Measurements from ENCODE around the gene PCNX3.

The PCNX3 gene

DNA sequence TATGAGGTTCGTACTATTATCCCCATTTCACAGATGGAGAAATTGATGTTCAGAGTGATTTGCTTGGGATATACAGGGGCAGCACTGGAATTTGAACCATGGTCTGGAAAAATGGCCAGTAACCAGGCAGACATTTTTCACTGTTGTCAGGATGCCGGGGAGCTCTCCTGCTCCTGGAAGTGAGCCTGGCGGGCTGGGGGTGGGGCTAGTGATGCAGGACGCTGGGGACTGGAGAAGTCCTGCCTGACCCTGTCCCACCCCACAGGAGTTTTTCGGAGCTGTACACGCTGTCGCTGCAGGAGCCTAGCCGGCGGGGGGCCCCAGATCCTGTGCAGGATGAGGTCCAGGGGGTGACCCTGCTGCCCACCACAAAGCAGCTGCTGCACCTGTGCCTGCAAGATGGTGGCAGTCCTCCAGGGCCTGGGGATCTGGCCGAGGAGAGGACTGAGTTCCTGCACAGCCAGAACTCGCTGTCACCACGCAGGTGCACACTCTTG lies 33.5 kb downstream of the PCNX3 start:
- peaks cover 25% of the 10 kb centered on the region for H3K4me1 ChIP-seq (ENCODE audit: insufficient read depth, low read length)
- no peak overlapping the region for H2AFZ ChIP-seq (ENCODE audit: low read depth, low read length)
- no peak for ATAC-seq (ENCODE audit: insufficient read depth, low read depth)
- no peaks in the 10 kb centered on the region for H4K20me1 ChIP-seq (ENCODE audit: insufficient read depth, low read length)
- peaks cover 6% of the 10 kb centered on the region for H3K79me2 ChIP-seq (ENCODE audit: insufficient read depth, low read length)
- H3K4me3 ChIP-seq (ENCODE audit: low read depth in 1 of 2, low read length in 2 of 2): no peak overlapping the region
- H3K9me3 ChIP-seq (ENCODE audit: insufficient read depth, low read length, severe bottlenecking): no peaks in the 10 kb centered on the region
- no peak overlapping the region for H3K27ac ChIP-seq (ENCODE audit: low read length)
- TF ChIP-seq EZH2 (IDR thresholded peaks at IDR 0.05; ENCODE audit: borderline replicate concordance, low read depth, low read length, severe bottlenecking): no peak
- TF ChIP-seq, protein P1, sequence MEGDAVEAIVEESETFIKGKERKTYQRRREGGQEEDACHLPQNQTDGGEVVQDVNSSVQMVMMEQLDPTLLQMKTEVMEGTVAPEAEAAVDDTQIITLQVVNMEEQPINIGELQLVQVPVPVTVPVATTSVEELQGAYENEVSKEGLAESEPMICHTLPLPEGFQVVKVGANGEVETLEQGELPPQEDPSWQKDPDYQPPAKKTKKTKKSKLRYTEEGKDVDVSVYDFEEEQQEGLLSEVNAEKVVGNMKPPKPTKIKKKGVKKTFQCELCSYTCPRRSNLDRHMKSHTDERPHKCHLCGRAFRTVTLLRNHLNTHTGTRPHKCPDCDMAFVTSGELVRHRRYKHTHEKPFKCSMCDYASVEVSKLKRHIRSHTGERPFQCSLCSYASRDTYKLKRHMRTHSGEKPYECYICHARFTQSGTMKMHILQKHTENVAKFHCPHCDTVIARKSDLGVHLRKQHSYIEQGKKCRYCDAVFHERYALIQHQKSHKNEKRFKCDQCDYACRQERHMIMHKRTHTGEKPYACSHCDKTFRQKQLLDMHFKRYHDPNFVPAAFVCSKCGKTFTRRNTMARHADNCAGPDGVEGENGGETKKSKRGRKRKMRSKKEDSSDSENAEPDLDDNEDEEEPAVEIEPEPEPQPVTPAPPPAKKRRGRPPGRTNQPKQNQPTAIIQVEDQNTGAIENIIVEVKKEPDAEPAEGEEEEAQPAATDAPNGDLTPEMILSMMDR (IDR thresholded peaks at IDR 0.05; ENCODE audit: borderline replicate concordance, extremely low read depth, low read length, poor library complexity, severe bottlenecking): no peak
- DNase-seq: no peak
- no peak overlapping the region for H3K9ac ChIP-seq (ENCODE audit: low read depth, low read length)
- H3K4me2 ChIP-seq (ENCODE audit: insufficient read depth, low read length): no peak overlapping the region
- H3K36me3 ChIP-seq (ENCODE audit: insufficient read depth, low read length): peaks cover 33% of the 10 kb centered on the region
- no peaks in the 10 kb centered on the region for H3K27me3 ChIP-seq (ENCODE audit: insufficient read depth, low read length, poor library complexity)

DNA sequence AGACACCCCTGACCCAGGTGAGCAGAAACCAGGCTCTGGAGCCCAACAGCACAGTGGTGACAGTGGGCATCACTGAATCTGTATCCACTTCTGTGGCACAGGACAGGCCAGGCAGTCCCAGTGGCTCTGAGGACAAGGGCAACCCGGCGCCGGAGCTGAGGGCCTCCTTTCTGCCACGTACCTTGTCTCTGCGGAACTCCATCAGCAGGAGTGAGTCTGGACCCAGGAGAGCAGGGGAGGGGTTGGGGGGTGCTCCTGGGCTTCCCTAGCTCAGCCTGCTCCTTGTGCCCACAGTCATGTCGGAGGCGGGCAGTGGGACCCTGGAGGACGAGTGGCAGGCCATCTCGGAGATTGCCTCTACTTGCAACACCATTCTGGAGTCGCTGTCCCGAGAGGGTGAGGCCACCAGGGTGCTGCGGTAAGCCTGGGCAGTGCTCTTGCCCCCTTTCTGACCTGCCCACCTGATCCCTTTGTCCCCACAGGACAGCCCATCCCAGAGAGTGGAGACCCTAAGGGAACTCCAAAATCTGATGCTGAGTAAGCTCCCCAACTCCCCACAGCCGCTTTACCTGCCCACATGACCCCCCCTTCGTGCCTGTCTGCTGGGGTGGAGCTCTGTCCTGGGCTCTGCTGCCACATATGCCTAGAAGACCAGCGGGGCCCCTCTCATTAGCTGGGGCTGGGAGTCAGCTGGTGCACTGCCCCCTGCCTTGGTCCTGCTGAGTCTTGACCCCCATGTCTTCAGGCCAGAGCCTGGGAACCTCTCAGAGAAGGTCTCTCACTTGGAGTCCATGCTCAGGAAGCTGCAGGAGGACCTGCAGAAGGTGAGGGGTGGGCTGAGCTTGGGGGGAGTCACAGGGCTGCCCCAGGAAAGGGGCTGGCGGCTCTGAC lies 34.3 kb downstream of the PCNX3 start:
- H3K27ac ChIP-seq (ENCODE audit: low read length): no peak overlapping the region
- TF ChIP-seq EZH2 (IDR thresholded peaks at IDR 0.05; ENCODE audit: borderline replicate concordance, low read depth, low read length, severe bottlenecking): no peak
- TF ChIP-seq, protein P1 (IDR thresholded peaks at IDR 0.05; ENCODE audit: borderline replicate concordance, extremely low read depth, low read length, poor library complexity, severe bottlenecking): no peak
- H3K9ac ChIP-seq (ENCODE audit: low read depth, low read length): no peak overlapping the region
- DNase-seq: no peak
- ATAC-seq (ENCODE audit: insufficient read depth, low read depth): no peak
- peaks cover 34% of the 10 kb centered on the region for H3K4me1 ChIP-seq (ENCODE audit: insufficient read depth, low read length)
- H3K27me3 ChIP-seq (ENCODE audit: insufficient read depth, low read length, poor library complexity): no peaks in the 10 kb centered on the region
- no peak overlapping the region for H3K4me3 ChIP-seq (ENCODE audit: low read depth in 1 of 2, low read length in 2 of 2)
- H4K20me1 ChIP-seq (ENCODE audit: insufficient read depth, low read length): no peaks in the 10 kb centered on the region
- H3K36me3 ChIP-seq (ENCODE audit: insufficient read depth, low read length): peaks cover 41% of the 10 kb centered on the region
- no peak overlapping the region for H3K4me2 ChIP-seq (ENCODE audit: insufficient read depth, low read length)
- H3K9me3 ChIP-seq (ENCODE audit: insufficient read depth, low read length, severe bottlenecking): no peaks in the 10 kb centered on the region
- H2AFZ ChIP-seq (ENCODE audit: low read depth, low read length): no peak overlapping the region
- H3K79me2 ChIP-seq (ENCODE audit: insufficient read depth, low read length): peaks cover 6% of the 10 kb centered on the region

- H3K27me3 ChIP-seq (ENCODE audit: insufficient read depth, low read length, poor library complexity): no peaks in the 10 kb centered on the region
- H3K79me2 ChIP-seq (ENCODE audit: insufficient read depth, low read length): peaks cover 6% of the 10 kb centered on the region
- H3K4me3 ChIP-seq (ENCODE audit: low read depth in 1 of 2, low read length in 2 of 2): no peak overlapping the region
- peaks cover 46% of the 10 kb centered on the region for H3K36me3 ChIP-seq (ENCODE audit: insufficient read depth, low read length)
- no peak for TF ChIP-seq EZH2 (IDR thresholded peaks at IDR 0.05; ENCODE audit: borderline replicate concordance, low read depth, low read length, severe bottlenecking)
- TF ChIP-seq, protein P1 (IDR thresholded peaks at IDR 0.05; ENCODE audit: borderline replicate concordance, extremely low read depth, low read length, poor library complexity, severe bottlenecking): no peak
- H3K4me1 ChIP-seq (ENCODE audit: insufficient read depth, low read length): peaks cover 41% of the 10 kb centered on the region
- H4K20me1 ChIP-seq (ENCODE audit: insufficient read depth, low read length): no peaks in the 10 kb centered on the region
- H3K27ac ChIP-seq (ENCODE audit: low read length): no peak overlapping the region; the same call in 1 of the 2 replicates
- no peak overlapping the region for H2AFZ ChIP-seq (ENCODE audit: low read depth, low read length)
- no peaks in the 10 kb centered on the region for H3K9me3 ChIP-seq (ENCODE audit: insufficient read depth, low read length, severe bottlenecking)
- no peak overlapping the region for H3K4me2 ChIP-seq (ENCODE audit: insufficient read depth, low read length)
- H3K9ac ChIP-seq (ENCODE audit: low read depth, low read length): no peak overlapping the region
- DNase-seq (no peak), ATAC-seq (ENCODE audit: insufficient read depth, low read depth) (no peak)
Measured at GRCh38 chr11:65650547-65651338, 35.2 kb downstream of the PCNX3 start.
